Breast epithelium (tissue), 4 donors: ENCODE data around the gene EP400. TPM values are rescaled to one million over a fixed set of nuclear protein-coding genes. Genes with fewer than 3 reads are reported as not detected.

Experiments
- DNase-seq, 2 donors: peaks; one replicate each; pipeline ENCODE4 v3.0.0-alpha.2; 2019; ENCODE audit warnings: low spot score in 2 of 2
- H3K27ac ChIP-seq, 2 donors: fragments of 200-600 bp; sonication (generic) in 1 of 2; one replicate each; pipeline ENCODE4 v1.5.1; 2016 to 2019; ENCODE audit warnings: mild to moderate bottlenecking in 1 of 2
- H3K27me3 ChIP-seq, 2 donors: fragments of 200-600 bp; sonication (generic) in 1 of 2; one replicate each; pipeline versions ENCODE4 v1.5.1 to v1.6.0; 2017 to 2019; ENCODE audit warnings: control low read depth in 1 of 2, mild to moderate bottlenecking in 1 of 2
- H3K36me3 ChIP-seq: fragments of 200-600 bp; one replicate; pipeline ENCODE4 v1.5.1; 2019
- H3K4me1 ChIP-seq, 2 donors: fragments of 200-600 bp; sonication (generic); one replicate each; pipeline ENCODE4 v1.5.1; 2016 to 2019; ENCODE audit warnings: control low read depth in 1 of 2
- H3K4me3 ChIP-seq, 3 donors: fragments of 200-600 bp; sonication (generic); 1 replicate in 2 of 3; 2 replicates in 1 of 3; pipeline ENCODE4 v1.5.1; 2016 to 2019; ENCODE audit warnings: mild to moderate bottlenecking in 3 of 3, moderate library complexity in 2 of 3
- H3K9me3 ChIP-seq, 2 donors: fragments of 200-600 bp; sonication (generic) in 1 of 2; one replicate each; pipeline ENCODE4 v1.5.1; 2016 to 2019; ENCODE audit warnings: control low read depth in 1 of 2
- POLR2A ChIP-seq: fragments of 450-650 bp; IDR thresholded peaks from one replicate; pipeline ENCODE4 v1.6.1; 2016; ENCODE audit warnings: antibody characterized with exemption, mild to moderate bottlenecking, moderate library complexity
- POLR2AphosphoS5 ChIP-seq, 3 donors: sonication (generic); formaldehyde crosslinking; IDR thresholded peaks; one replicate each; pipeline ENCODE4 v1.6.1; 2017; ENCODE audit warnings: antibody characterized with exemption in 3 of 3
- intact Hi-C: fragments of 100-400 bp; cut with DNase I; formaldehyde crosslinking; loops from one replicate; pipeline ENCODE4 v1.15.1; 2023; ENCODE audit warnings: low total_unique reads
- total RNA-seq, 3 donors: library from RNA; depleted of rRNA; stranded (reverse); fragments of >200 nt; gene quantifications; one replicate each; pipeline ENCODE4 v1.1.0, GENCODE V29; 2016
- TF ChIP-seq, protein P1 (sequence below), 3 donors: fragments of 450-650 bp; IDR thresholded peaks; one replicate each; pipeline ENCODE4 v1.5.1; 2016 to 2017; ENCODE audit warnings: antibody characterized with exemption in 3 of 3, mild to moderate bottlenecking in 3 of 3, moderate library complexity in 3 of 3

The EP400 gene
- total RNA-seq, 3 donors from 2014 or later, result 20.3 to 27.2 (median 24.4) TPM

DNA sequence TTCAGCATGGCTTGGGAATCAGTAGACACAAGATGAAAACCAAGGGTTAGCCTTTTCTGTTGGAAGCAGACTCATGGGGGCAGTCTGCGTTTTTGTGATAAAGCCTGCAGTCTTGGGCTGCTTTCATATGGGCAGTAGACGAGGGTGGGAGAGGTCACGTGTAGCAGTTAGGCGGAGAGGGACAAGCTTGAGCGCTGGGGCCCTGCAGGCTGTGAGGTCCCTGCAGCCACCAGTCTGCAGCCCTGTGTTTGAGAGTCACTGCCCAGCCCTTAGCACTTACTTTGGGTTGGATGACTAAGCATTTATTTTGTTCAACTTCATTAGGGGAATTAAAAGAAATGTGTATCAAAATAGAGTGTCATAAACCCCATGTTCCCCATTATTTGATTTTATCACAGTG is 37.2 kb downstream of the EP400 start:
- no peaks in the 10 kb centered on the region for H3K27me3 ChIP-seq
- H3K36me3 ChIP-seq, result no peaks in the 10 kb centered on the region
- intact Hi-C loops, result no loop called here

DNA sequence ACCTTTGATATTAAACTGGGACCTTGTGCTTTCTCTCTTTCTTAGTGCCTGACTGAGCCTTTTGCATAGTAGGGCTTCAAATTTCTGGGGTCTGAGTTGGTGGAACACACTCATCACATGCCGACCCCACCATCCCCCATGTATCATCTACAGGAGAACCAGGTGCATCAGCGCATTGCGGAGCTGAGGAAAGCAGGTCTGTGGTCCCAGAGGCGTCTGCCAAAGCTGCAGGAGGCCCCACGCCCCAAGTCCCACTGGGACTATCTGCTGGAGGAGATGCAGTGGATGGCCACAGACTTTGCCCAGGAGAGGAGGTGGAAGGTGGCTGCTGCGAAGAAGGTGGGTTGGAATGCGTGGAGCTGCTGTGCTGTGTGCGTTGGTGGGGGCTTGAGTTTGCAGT is 37.8 kb downstream of the EP400 start:
- TF ChIP-seq POLR2A (no peak), POLR2AphosphoS5 (IDR thresholded peaks at IDR 0.05) (no peak)
- TF ChIP-seq, protein P1, sequence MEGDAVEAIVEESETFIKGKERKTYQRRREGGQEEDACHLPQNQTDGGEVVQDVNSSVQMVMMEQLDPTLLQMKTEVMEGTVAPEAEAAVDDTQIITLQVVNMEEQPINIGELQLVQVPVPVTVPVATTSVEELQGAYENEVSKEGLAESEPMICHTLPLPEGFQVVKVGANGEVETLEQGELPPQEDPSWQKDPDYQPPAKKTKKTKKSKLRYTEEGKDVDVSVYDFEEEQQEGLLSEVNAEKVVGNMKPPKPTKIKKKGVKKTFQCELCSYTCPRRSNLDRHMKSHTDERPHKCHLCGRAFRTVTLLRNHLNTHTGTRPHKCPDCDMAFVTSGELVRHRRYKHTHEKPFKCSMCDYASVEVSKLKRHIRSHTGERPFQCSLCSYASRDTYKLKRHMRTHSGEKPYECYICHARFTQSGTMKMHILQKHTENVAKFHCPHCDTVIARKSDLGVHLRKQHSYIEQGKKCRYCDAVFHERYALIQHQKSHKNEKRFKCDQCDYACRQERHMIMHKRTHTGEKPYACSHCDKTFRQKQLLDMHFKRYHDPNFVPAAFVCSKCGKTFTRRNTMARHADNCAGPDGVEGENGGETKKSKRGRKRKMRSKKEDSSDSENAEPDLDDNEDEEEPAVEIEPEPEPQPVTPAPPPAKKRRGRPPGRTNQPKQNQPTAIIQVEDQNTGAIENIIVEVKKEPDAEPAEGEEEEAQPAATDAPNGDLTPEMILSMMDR (IDR thresholded peaks at IDR 0.05), result no peak
- H3K36me3 ChIP-seq, result no peaks in the 10 kb centered on the region
- H3K27me3 ChIP-seq, result no peaks in the 10 kb centered on the region
- no peaks in the 10 kb centered on the region for H3K4me1 ChIP-seq
- H3K9me3 ChIP-seq, result no peaks in the 10 kb centered on the region
- H3K27ac ChIP-seq, result no peak overlapping the region
- intact Hi-C loops, result no loop called here
- DNase-seq, result no peak
- H3K4me3 ChIP-seq, result no peak overlapping the region

More for the DNA sequence above, 37.2 kb downstream of the EP400 start:
- Histone ChIP-seq H3K27ac (no peak overlapping the region), H3K4me1 (no peaks in the 10 kb centered on the region), H3K4me3 (no peak overlapping the region), H3K9me3 (no peaks in the 10 kb centered on the region)
- no peak for DNase-seq
- TF ChIP-seq, protein P1 (IDR thresholded peaks at IDR 0.05), result no peak
- no peak for TF ChIP-seq POLR2AphosphoS5 (IDR thresholded peaks at IDR 0.05)
- TF ChIP-seq POLR2A, result no peak

DNA sequence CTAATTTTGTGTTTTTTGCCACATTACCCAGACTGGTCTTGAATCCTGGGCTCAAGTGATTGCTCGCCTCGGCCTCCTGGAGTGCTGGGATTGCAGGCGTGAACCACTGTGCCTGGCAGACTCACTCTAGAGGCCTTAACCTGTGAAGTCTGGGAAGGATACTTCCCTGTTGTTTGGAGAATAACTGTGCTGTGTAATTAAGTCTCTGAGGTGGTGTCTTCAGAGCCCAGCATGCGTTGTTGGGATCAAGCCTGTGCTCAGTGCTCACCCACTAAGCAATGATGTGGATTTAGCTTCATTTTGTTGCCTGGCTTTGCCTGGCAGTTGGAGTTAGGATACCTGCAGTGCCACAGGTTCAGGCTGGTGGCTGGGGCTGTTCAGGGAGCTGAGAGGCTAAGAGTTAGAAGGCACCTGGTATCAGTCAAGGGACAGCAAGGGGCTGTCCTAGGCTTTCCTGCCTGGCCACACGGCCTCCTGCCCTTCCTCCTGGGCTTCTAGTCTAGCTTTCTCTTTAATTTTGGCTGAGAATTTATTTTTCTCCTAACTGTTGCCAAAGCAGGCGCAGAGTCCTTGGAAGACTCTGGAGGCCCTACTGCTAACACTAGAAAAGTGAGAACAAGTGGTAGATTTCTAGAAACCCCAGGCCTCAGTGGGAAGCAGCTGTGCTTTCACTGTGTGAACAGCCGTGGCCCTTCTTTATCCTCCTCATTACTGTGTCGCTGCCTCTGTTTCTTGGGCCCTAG is 38.5 kb downstream of the EP400 start:
- H3K36me3 ChIP-seq, result no peaks in the 10 kb centered on the region
- H3K27ac ChIP-seq, result no peak overlapping the region
- DNase-seq, result no peak
- H3K27me3 ChIP-seq, result no peaks in the 10 kb centered on the region
- no peaks in the 10 kb centered on the region for H3K9me3 ChIP-seq
- intact Hi-C loops, result no loop called here
- H3K4me1 ChIP-seq, result no peaks in the 10 kb centered on the region
- H3K4me3 ChIP-seq, result no peak overlapping the region
- TF ChIP-seq POLR2AphosphoS5 (IDR thresholded peaks at IDR 0.05) (no peak), POLR2A (no peak)
- TF ChIP-seq, protein P1 (IDR thresholded peaks at IDR 0.05), result no peak

DNA sequence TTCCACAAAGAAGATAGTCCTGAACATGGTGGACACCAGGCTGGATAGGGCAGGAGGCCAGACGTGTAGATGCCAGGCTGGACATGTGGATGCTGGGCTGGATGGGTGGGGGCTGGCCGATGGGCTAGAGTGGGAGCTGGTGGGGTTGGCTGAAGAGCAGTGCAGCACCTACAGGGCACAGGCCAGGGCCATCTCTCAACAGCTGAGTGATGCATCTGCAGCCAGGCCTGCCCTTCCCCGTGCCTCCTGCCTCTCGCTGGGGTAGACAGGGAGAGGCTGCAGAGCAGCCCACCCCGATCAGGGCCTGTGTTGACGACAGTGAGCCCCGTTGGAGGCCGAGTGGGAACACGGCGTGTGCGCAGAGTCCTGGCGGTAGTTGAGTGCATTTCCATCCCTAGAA is 39.3 kb downstream of the EP400 start:
- TF ChIP-seq, protein P1 (IDR thresholded peaks at IDR 0.05), result no peak
- TF ChIP-seq POLR2A, result no peak
- TF ChIP-seq POLR2AphosphoS5 (IDR thresholded peaks at IDR 0.05), result no peak
- H3K27ac ChIP-seq, result no peak overlapping the region
- intact Hi-C loops, result no loop called here
- H3K27me3 ChIP-seq, result no peaks in the 10 kb centered on the region
- no peak for DNase-seq
- no peak overlapping the region for H3K4me3 ChIP-seq
- no peaks in the 10 kb centered on the region for H3K4me1 ChIP-seq
- no peaks in the 10 kb centered on the region for H3K36me3 ChIP-seq
- H3K9me3 ChIP-seq, result no peaks in the 10 kb centered on the region

DNA sequence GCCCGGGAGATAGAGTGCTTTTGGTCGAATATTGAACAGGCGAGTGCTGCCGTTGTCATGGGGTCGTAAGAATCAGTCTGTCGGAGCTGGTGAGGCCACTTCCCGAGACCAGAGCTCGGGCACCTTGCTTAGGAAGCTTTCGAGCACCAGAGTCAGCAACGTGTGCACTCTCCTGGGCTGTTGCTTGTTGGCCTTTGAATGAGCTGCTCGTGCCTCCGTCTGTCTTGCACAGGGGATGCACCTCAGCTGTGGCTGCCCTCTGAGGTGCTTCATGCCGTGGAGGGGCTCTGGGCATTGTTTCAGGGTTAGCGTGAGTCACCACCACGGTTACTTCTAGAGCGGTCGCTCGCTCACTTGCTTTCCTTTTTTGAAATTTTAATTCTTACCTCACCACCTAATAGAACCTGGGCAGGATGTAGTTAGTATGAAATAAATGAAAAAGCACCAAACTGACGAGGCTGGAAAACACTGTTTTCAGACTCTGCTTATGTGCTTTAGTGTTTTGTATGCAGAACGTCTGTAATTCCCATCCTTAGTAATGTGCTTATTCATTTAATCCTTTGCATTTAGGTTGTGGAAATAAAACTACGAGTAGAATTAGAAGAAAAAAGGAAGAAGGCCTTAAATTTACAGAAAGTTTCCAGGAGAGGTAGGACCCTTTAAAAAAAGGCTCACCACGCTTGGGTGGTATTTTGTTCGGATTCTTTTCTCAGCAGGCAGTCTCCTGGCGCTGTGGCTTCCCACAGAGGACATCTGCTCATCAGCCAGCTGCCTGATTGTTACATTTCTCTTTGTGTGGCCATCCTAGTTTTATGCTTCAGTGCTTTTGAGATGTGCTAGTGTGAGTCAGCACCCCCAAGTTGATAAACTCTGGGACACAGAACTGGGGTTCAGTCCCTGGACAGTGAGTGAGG is 40.6 kb downstream of the EP400 start:
- Histone ChIP-seq H3K4me1 (no peaks in the 10 kb centered on the region), H3K27ac (no peak overlapping the region), H3K9me3 (no peaks in the 10 kb centered on the region), H3K4me3 (no peak overlapping the region), H3K36me3 (no peaks in the 10 kb centered on the region), H3K27me3 (no peaks in the 10 kb centered on the region)
- no peak for DNase-seq
- intact Hi-C loops, result loop anchor here (5.0 kb wide), 1 partner anchor 368 kb away; no protein-coding TSS in a partner anchor
- TF ChIP-seq POLR2A, result no peak
- TF ChIP-seq POLR2AphosphoS5 (IDR thresholded peaks at IDR 0.05), result no peak
- TF ChIP-seq, protein P1 (IDR thresholded peaks at IDR 0.05), result no peak
